Measurements from ENCODE around the gene PLCL1. TPM values are rescaled to one million over a fixed set of nuclear protein-coding genes. Genes with fewer than 3 reads are reported as not detected.

The PLCL1 gene
- 1 to 10 TPM in 2 of 4 donors, under 1 TPM in 2; 0.34 to 4.2 (median 1.2) TPM for total RNA-seq

DNA sequence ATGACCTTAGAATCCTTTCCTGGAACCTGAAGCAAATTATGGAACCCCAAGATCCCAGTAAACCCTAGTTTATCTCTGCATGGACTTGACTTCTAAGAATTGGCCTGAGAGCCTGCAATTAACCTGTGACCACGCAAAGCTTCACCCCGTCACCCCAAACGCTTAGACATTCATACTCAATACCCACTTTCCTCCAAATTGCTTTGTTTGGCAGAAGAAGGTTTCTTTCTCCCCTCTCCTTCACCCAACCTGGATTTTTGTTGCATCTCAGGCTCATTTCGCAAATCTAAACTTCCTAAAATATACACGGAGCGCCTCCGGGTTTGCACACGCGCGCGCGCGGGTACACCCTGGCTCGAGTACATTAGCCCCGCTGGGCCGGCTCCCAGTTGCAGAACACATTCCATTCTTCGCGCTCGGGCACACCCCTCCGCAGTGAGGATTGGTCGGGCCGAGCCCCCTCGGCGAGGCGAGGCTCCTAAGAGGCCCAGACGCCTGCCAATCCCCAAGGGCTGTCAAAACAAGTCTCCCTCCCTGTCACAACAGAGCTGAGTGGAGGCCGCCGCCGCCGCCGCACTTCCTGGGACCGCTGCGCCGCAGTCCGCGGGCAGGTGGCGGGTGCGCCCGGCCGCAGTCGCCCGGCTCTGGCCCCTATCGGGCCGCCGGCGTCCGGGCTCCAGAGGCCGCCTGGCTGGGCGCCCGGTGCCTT, at the start of gene PLCL1:
TSS of gene PLCL1 (plus strand) at position 545 of the 709 bp plus-strand sequence.
- 3 to 10% methylated on average over 14 to 18 of the region's 50 CpGs for WGBS, 2 donors

DNA sequence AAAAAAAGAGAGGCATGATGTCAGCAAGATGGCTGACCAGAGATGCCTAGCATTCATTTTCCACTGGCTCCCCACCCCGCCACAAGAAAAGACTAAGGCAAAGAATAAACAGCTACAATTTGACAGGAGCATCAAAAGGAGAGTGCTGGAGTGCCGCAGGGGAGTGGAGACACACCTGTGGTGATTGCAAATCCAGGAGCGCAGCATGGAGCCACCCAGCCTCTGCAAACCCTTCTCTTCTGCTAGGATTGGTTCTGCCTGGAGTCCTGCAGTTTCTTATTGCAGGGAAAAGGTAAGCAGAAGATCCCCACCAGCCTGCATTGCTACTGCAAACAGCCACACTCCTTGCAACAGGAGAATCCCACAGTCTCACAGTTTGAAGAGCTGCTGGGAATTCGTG, 45.4 kb upstream of the PLCL1 start:
- DNase-seq = no peak
- H3K27me3 ChIP-seq = no peaks in the 10 kb centered on the region
- no peak overlapping the region for H3K4me3 ChIP-seq
- peaks cover 0 to 27% (median 11%) of the 10 kb centered on the region in 3 donors for H3K9me3 ChIP-seq
- 47 to 51% methylated on average over 4 of the region's 4 CpGs for WGBS, 2 donors
- H3K27ac ChIP-seq = no peak overlapping the region
- TF ChIP-seq, protein P1, sequence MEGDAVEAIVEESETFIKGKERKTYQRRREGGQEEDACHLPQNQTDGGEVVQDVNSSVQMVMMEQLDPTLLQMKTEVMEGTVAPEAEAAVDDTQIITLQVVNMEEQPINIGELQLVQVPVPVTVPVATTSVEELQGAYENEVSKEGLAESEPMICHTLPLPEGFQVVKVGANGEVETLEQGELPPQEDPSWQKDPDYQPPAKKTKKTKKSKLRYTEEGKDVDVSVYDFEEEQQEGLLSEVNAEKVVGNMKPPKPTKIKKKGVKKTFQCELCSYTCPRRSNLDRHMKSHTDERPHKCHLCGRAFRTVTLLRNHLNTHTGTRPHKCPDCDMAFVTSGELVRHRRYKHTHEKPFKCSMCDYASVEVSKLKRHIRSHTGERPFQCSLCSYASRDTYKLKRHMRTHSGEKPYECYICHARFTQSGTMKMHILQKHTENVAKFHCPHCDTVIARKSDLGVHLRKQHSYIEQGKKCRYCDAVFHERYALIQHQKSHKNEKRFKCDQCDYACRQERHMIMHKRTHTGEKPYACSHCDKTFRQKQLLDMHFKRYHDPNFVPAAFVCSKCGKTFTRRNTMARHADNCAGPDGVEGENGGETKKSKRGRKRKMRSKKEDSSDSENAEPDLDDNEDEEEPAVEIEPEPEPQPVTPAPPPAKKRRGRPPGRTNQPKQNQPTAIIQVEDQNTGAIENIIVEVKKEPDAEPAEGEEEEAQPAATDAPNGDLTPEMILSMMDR (IDR thresholded peaks at IDR 0.05) = no peak
- no peak for TF ChIP-seq POLR2A (IDR thresholded peaks at IDR 0.05)
- no peaks in the 10 kb centered on the region for H3K4me1 ChIP-seq
- no peaks in the 10 kb centered on the region for H3K36me3 ChIP-seq
- intact Hi-C loops (cut with DNase I) = no loop called here

More for the DNA sequence above, at the start of gene PLCL1:
- H3K4me1 ChIP-seq = peaks cover 9 to 35% (median 18%) of the 10 kb centered on the region in 3 donors
- H3K27me3 ChIP-seq = peaks cover 0 to 35% (median 0%) of the 10 kb centered on the region in 4 donors
- TF ChIP-seq POLR2A (IDR thresholded peaks at IDR 0.05) = peak in 3 of 4 donors; percentile 14 to 73 (median 48)
- TF ChIP-seq, protein P1 (IDR thresholded peaks at IDR 0.05) = peak in 1 of 6 experiments; percentile 5
- peak within 1 kb of the TSS; percentile 56 to 81 (median 78) for H3K4me3 ChIP-seq
- H3K27ac ChIP-seq = peak within 1 kb of the TSS; percentile 38 to 84 (median 78)
- no peaks in the 10 kb centered on the region for H3K36me3 ChIP-seq
- no peaks in the 10 kb centered on the region for H3K9me3 ChIP-seq
- DNase-seq = peak; percentile 41
- intact Hi-C loops (cut with DNase I) = loop anchor here (5.0 kb wide), 2 partner anchors 328 to 488 kb away; no protein-coding TSS in a partner anchor

DNA sequence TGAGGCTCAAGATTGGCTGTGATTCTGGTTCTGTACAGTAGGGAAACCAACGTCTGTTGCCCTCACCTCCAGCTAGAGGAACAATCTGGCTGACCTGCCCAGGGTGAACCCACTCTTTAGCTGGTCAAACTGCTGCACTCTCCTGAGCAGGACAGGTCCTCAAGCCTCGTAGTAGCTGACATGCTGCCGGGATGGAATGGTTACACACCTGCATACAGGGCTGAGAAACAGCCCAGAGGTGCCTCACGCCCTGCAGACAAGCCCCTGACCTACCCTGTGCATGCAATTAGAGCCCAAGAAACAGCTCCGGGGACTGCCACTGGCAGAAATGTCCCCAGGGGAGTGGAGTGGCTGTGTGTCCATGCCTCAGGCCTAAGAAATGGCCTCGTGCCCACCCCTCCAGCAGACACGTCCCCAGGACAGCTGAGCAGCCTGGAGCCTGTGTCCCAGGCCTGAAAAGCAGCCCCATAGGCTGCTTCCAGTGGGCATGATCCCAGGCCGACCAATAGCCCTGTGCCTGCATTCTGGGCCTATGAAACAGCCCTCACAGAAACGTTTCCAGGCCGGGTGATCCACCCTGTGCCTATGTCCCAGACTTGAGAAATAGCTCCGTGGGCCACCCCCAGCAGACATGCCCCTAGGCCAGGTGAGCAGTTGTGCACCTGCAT, 44.6 kb upstream of the PLCL1 start:
- TF ChIP-seq POLR2A (IDR thresholded peaks at IDR 0.05) = no peak
- H3K4me3 ChIP-seq = no peak overlapping the region
- no peak overlapping the region for H3K27ac ChIP-seq
- H3K27me3 ChIP-seq = no peaks in the 10 kb centered on the region
- WGBS, 2 donors = 93% methylated on average over 2 of the region's 11 CpGs; no CpG with 5 or more reads in 1 of the 2 donors
- no peaks in the 10 kb centered on the region for H3K4me1 ChIP-seq
- H3K9me3 ChIP-seq = peaks cover 0 to 27% (median 11%) of the 10 kb centered on the region in 3 donors
- intact Hi-C loops (cut with DNase I) = loop anchor here (10.0 kb wide), 1 partner anchor 45 kb away; no protein-coding TSS in a partner anchor
- H3K36me3 ChIP-seq = no peaks in the 10 kb centered on the region
- DNase-seq = no peak

DNA sequence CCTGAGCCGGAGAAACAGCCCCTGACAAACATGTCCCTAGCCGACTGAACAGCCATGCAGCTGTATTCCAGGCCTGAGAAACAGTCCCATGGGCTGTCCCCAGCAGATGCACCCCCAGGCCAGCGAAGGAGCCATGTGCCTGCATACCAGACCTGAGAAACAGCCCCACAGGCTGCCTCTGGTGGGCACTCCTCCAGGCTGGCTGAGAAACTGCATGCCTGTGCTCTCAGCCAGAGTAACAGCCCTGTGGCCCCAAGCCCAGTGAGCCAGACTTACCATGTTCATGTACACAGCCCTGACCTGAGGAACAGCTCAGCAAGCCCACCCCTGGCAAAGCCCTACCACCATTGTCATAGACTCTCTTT, 44.1 kb upstream of the PLCL1 start:
- H3K9me3 ChIP-seq = peaks cover 0 to 27% (median 11%) of the 10 kb centered on the region in 3 donors
- H3K4me1 ChIP-seq = no peaks in the 10 kb centered on the region
- H3K36me3 ChIP-seq = no peaks in the 10 kb centered on the region
- WGBS, 2 donors = 92% methylated on average over 2 of the region's 3 CpGs; no CpG with 5 or more reads in 1 of the 2 donors
- no peak overlapping the region for H3K27ac ChIP-seq
- no peaks in the 10 kb centered on the region for H3K27me3 ChIP-seq
- intact Hi-C loops (cut with DNase I) = loop anchor here (10.0 kb wide), 1 partner anchor 45 kb away; no protein-coding TSS in a partner anchor
- no peak for DNase-seq
- H3K4me3 ChIP-seq = no peak overlapping the region
- TF ChIP-seq, protein P1 (IDR thresholded peaks at IDR 0.05) = no peak
- TF ChIP-seq POLR2A (IDR thresholded peaks at IDR 0.05) = no peak

DNA sequence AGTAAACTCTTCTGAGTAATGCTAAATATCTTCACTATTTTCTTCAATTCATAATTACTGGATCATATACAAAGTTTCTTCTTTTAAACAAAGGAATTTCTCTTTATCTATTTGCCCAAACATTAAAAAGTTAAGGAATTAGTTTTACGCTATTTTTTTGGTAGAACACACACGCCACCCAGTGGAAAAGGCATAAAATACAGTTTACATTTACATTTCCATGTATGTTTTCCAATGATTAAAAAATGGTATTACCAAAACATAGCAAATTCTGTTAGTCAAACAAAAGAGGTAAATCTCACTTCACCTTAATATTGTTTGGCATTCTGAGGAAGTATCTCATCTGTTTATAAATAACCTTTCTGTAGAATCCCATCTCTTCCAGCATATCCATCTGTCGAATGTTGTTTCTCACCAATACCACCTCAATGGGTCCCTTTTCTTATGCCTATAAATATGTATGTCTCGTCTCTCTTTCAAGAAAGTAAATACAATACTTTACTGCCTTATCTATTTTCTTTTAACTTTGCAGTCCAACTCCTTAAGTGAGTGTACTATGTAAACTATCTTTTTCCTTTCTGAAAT, 26.5 kb upstream of the PLCL1 start:
- H3K4me3 ChIP-seq = no peak overlapping the region
- 21 to 24% methylated on average over 4 of the region's 4 CpGs for WGBS, 2 donors
- intact Hi-C loops (cut with DNase I) = no loop called here
- DNase-seq = no peak
- no peaks in the 10 kb centered on the region for H3K4me1 ChIP-seq
- H3K9me3 ChIP-seq = no peaks in the 10 kb centered on the region
- H3K27me3 ChIP-seq = no peaks in the 10 kb centered on the region
- no peak overlapping the region for H3K27ac ChIP-seq
- TF ChIP-seq POLR2A (IDR thresholded peaks at IDR 0.05) = no peak
- TF ChIP-seq, protein P1 (IDR thresholded peaks at IDR 0.05) = peak; percentile 11 to 83 (median 67)
- H3K36me3 ChIP-seq = no peaks in the 10 kb centered on the region

Data from esophagus squamous epithelium (tissue), 5 donors.